OCI-LY1 (cell line): Measurements from ENCODE around the gene PRDM15.

Experiments
- H2AFZ ChIP-seq: fragments of 200-600 bp; sonication (generic), shearing (Covaris generic); 2 replicates; pipeline ENCODE4 v1.6.0; 2014; ENCODE audit warnings: antibody characterized with exemption, mild to moderate bottlenecking, low read length
- H3F3A ChIP-seq: fragments of 200-600 bp; sonication (generic), shearing (Covaris generic); 2 replicates; pipeline ENCODE4 v1.6.0; 2014; ENCODE audit warnings: mild to moderate bottlenecking, antibody characterized with exemption, low read length, moderate library complexity; ENCODE audit not compliant: insufficient read depth
- H3K27ac ChIP-seq: fragments of 200-600 bp; sonication (generic); 2 replicates; pipeline ENCODE4 v1.5.1; 2014; ENCODE audit warnings: low read length, mixed run types, mild to moderate bottlenecking, low read depth; ENCODE audit not compliant: poor library complexity, severe bottlenecking
- H3K27me3 ChIP-seq: fragments of 200-600 bp; sonication (generic); 2 replicates; pipeline ENCODE4 v1.6.0; 2014; ENCODE audit warnings: antibody characterized with exemption, mild to moderate bottlenecking, low read length, moderate library complexity; ENCODE audit not compliant: insufficient read depth
- H3K36me3 ChIP-seq: fragments of 200-600 bp; sonication (generic); 2 replicates; pipeline ENCODE4 v1.6.1; 2014; ENCODE audit warnings: mild to moderate bottlenecking, antibody characterized with exemption, low read length, moderate library complexity, mixed read lengths; ENCODE audit not compliant: insufficient read depth
- H3K4me1 ChIP-seq: fragments of 200-600 bp; sonication (generic); 2 replicates; pipeline ENCODE4 v1.5.1; 2014; ENCODE audit warnings: mild to moderate bottlenecking, low read length, moderate library complexity; ENCODE audit not compliant: insufficient read depth, severe bottlenecking
- H3K4me2 ChIP-seq: fragments of 200-600 bp; sonication (generic), shearing (Covaris generic); 2 replicates; pipeline ENCODE4 v1.6.1; 2014; ENCODE audit warnings: low read length
- H3K4me3 ChIP-seq: fragments of 200-600 bp; sonication (generic); 2 replicates; pipeline ENCODE4 v1.5.1; 2014; ENCODE audit warnings: low read length, low read depth, mild to moderate bottlenecking, mixed read lengths; ENCODE audit not compliant: poor library complexity, severe bottlenecking
- H3K79me2 ChIP-seq: fragments of 200-600 bp; shearing (Covaris generic); 2 replicates; pipeline ENCODE4 v1.6.1; 2016; ENCODE audit warnings: mixed run types, low read length, mixed read lengths; ENCODE audit not compliant: insufficient read depth
- H3K9ac ChIP-seq: fragments of 200-600 bp; sonication (generic), shearing (Covaris generic); 2 replicates; pipeline ENCODE4 v1.6.1; 2014; ENCODE audit warnings: mild to moderate bottlenecking, low read length, mixed read lengths
- H3K9me2 ChIP-seq: fragments of 200-600 bp; sonication (generic), shearing (Covaris generic); 2 replicates; pipeline ENCODE4 v1.6.1; 2014; ENCODE audit warnings: low read depth, mild to moderate bottlenecking, low read length, mixed read lengths
- H3K9me3 ChIP-seq: fragments of 200-600 bp; shearing (Covaris generic); 2 replicates; pipeline ENCODE4 v1.6.1; 2014; ENCODE audit warnings: low read length, mixed read lengths
- H4K20me1 ChIP-seq: fragments of 200-600 bp; sonication (generic), shearing (Covaris generic); 2 replicates; pipeline ENCODE4 v1.6.0; 2016; ENCODE audit warnings: mild to moderate bottlenecking, low read length; ENCODE audit not compliant: insufficient read depth
- CTCF ChIP-seq: fragments of 200-600 bp; sonication (generic), shearing (Covaris generic); IDR thresholded peaks from 2 replicates; pipeline ENCODE4 v1.5.1; 2017; ENCODE audit warnings: mild to moderate bottlenecking, antibody characterized with exemption, low read length, moderate library complexity, mixed read lengths
- EZH2 ChIP-seq: fragments of 200-600 bp; sonication (generic), shearing (Covaris generic); IDR thresholded peaks from 2 replicates; pipeline ENCODE4 v1.8.0; 2017; ENCODE audit warnings: borderline replicate concordance, mixed run types, mild to moderate bottlenecking, antibody characterized with exemption, low read length, moderate library complexity, mixed read lengths

Gene PRDM15

DNA sequence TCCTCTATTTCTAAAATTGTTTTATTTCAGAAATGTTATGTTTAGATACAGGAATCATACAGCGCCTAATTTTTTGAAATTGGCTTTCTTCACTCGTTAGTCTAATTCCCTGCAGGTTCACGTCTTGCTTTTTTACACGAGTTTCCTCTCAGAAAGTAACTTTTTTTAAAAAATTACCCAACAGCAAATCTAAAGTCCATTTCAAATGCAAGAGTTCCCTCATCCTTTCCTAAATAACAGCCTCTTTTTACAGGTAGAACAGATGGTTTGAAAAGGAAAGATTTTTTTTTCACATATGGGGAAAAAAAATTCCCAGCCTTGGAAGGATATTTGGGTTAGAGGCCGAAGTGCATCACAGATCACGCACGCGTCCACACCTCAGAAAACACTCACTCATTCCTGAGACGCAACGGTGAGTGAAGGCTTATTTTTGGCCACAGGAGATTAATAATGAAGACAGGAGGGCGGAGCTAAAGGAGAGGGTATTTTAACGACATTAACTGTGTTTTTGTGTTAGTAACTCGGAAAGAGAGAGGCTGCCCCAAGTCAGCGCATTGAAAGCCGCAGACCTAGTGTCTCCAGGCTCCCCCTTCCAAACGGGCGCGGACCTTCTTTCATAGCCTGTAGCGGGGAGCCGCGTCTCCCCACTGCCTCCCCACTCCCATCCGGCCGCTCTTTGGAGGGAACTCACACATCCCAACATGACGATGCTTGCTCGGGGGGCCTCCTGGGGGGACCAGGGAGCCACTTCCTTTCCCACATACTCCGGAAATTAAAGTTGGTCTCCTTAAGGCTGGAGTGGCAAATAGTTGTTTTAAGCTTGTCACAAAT is 111.3 kb downstream of the PRDM15 start:
- H3K9me3 ChIP-seq: no peaks in the 10 kb centered on the region
- no peaks in the 10 kb centered on the region for H3K9me2 ChIP-seq
- H2AFZ ChIP-seq: no peak overlapping the region
- H3K4me3 ChIP-seq: no peak overlapping the region
- TF ChIP-seq EZH2: no peak
- TF ChIP-seq CTCF: no peak
- H3K27ac ChIP-seq: no peak overlapping the region
- H3K27me3 ChIP-seq: 0 out of 2 replicates have a peak, but pooled peaks cover 10% of the 10 kb centered on the region
- no peaks in the 10 kb centered on the region for H3K4me1 ChIP-seq
- H3K4me2 ChIP-seq: no peak overlapping the region
- H3K79me2 ChIP-seq: no peaks in the 10 kb centered on the region
- no peak overlapping the region for H3K9ac ChIP-seq
- H4K20me1 ChIP-seq: no peaks in the 10 kb centered on the region
- no peaks in the 10 kb centered on the region for H3K36me3 ChIP-seq
- no peaks in the 10 kb centered on the region for H3F3A ChIP-seq

- Histone ChIP-seq H3K4me1 (no peaks in the 10 kb centered on the region), H3F3A (no peaks in the 10 kb centered on the region), H3K4me2 (no peak within 1 kb of the TSS), H3K9me3 (no peaks in the 10 kb centered on the region), H3K36me3 (no peaks in the 10 kb centered on the region), H2AFZ (no peak within 1 kb of the TSS), H3K27me3 (0 out of 2 replicates have a peak, but pooled peaks cover 10% of the 10 kb centered on the region), H3K4me3 (no peak within 1 kb of the TSS), H4K20me1 (no peaks in the 10 kb centered on the region), H3K9ac (no peak within 1 kb of the TSS), H3K9me2 (no peaks in the 10 kb centered on the region), H3K79me2 (no peaks in the 10 kb centered on the region), H3K27ac (no peak within 1 kb of the TSS)
- TF ChIP-seq CTCF (no peak), EZH2 (no peak)
Measured at GRCh38 chr21:41766883-41767605, 112.1 kb downstream of the PRDM15 start, which contains the start of gene RIPK4. Gene RIPK4 (minus strand): TSS chr21:41767052. CDS start chr21:41767041, 11 bp downstream.

- H3K27me3 ChIP-seq: 0 out of 2 replicates have a peak, but pooled peaks cover 5% of the 10 kb centered on the region
- no peak overlapping the region for H2AFZ ChIP-seq
Measured at GRCh38 chr21:41765973-41766882, 112.9 kb downstream of the PRDM15 start.

More at GRCh38 chr21:41765973-41766882, 112.9 kb downstream of the PRDM15 start:
- TF ChIP-seq CTCF (no peak), EZH2 (no peak)
- H3K9me2 ChIP-seq: no peaks in the 10 kb centered on the region
- no peaks in the 10 kb centered on the region for H3F3A ChIP-seq
- no peaks in the 10 kb centered on the region for H3K36me3 ChIP-seq
- no peaks in the 10 kb centered on the region for H3K79me2 ChIP-seq
- no peaks in the 10 kb centered on the region for H4K20me1 ChIP-seq
- no peaks in the 10 kb centered on the region for H3K9me3 ChIP-seq
- no peaks in the 10 kb centered on the region for H3K4me1 ChIP-seq
- H3K27ac ChIP-seq: no peak overlapping the region
- no peak overlapping the region for H3K4me2 ChIP-seq
- H3K9ac ChIP-seq: no peak overlapping the region
- no peak overlapping the region for H3K4me3 ChIP-seq
